Activated T-cell treated with anti-CD3 and anti-CD28 coated beads, Interleukin-2, amount 50 U/mL, for 24 hours (primary cell): ENCODE data around the gene ADGRG1.

Experiments used
- DNase-seq: peaks from one replicate; pipeline ENCODE4 v3.0.0-alpha.2; 2020
- H3K27ac Mint-ChIP-seq: 2 replicates; pipeline ENCODE4 v1.8.0; 2020; ENCODE audit warnings: mild to moderate bottlenecking, mixed read lengths
- H3K27me3 Mint-ChIP-seq: 2 replicates; pipeline ENCODE4 v1.8.0; 2020; ENCODE audit warnings: mixed read lengths
- H3K36me3 Mint-ChIP-seq: 2 replicates; pipeline ENCODE4 v1.8.0; 2020; ENCODE audit warnings: low read depth, mixed read lengths
- H3K4me1 Mint-ChIP-seq: 2 replicates; pipeline ENCODE4 v1.8.0; 2020; ENCODE audit warnings: low read depth, mixed read lengths
- H3K4me3 Mint-ChIP-seq: 2 replicates; pipeline ENCODE4 v1.8.0; 2020; ENCODE audit warnings: mild to moderate bottlenecking, moderate library complexity, mixed read lengths
- H3K9me3 Mint-ChIP-seq: 2 replicates; pipeline ENCODE4 v1.8.0; 2020; ENCODE audit warnings: mixed read lengths

ADGRG1 gene

DNA sequence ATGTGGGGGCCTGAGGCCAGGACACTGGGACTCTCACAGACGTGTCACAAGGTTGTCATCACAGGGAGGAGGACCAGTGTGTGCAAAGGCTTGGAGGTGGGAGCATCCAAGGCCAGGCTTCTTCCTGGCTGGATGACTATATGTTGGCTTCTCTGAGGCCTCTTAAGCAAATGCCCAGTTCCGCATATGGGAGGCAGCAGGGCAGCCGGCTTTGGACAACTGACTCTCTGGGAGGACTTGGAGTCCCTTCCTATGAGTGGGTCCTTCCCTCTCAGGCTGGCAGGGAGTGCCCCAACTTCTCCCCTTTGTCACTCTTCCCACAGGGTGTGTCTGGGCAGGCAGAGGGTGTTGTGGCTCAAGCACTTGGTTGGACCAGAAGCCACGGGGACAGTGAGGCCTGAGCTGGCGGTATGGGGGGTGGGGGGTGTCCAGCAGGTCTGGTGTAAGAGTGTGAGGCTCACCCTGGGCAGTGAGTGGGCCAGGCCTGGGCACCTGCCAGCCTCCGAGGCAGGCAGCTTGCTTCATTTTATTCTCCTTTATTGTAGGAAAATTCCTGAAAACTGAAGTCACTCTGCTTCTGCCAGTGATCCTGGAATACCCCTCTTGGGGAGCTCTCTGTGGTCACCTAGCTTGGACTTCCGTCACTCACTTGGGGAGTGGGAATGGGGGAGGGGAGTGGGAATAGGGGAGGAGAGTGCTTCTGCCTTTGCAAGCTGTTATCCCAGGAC lies 14.9 kb downstream of the ADGRG1 start:
- DNase-seq, result no peak
- Mint-ChIP-seq H3K4me3 (no peak overlapping the region), H3K4me1 (peaks cover 17% of the 10 kb centered on the region), H3K27me3 (peaks cover 10% of the 10 kb centered on the region), H3K36me3 (no peaks in the 10 kb centered on the region), H3K27ac (no peak overlapping the region), H3K9me3 (no peaks in the 10 kb centered on the region)

DNA sequence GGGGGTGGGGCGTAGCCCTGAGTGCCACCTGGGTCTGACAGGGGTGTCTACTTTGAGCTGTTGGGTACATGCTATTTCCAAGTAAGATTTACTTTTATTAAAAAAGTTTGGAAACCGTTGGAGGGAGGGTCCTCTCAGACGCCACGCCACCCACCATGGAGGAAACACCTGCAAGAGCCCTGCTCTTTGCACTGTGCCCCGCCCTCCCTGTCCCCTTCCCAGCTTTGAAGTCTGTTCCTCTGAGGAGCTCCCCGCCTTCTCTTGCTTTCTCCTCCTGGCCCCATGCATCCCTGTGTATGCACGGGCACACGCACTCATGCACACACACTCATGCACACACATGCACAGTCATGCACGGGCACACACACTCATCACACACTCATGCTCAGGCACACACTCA lies 15.5 kb downstream of the ADGRG1 start:
- Mint-ChIP-seq H3K36me3 (no peaks in the 10 kb centered on the region), H3K27ac (no peak overlapping the region), H3K4me1 (peaks cover 23% of the 10 kb centered on the region), H3K4me3 (no peak overlapping the region), H3K9me3 (no peaks in the 10 kb centered on the region), H3K27me3 (peaks cover 6% of the 10 kb centered on the region)
- DNase-seq, result no peak

DNA sequence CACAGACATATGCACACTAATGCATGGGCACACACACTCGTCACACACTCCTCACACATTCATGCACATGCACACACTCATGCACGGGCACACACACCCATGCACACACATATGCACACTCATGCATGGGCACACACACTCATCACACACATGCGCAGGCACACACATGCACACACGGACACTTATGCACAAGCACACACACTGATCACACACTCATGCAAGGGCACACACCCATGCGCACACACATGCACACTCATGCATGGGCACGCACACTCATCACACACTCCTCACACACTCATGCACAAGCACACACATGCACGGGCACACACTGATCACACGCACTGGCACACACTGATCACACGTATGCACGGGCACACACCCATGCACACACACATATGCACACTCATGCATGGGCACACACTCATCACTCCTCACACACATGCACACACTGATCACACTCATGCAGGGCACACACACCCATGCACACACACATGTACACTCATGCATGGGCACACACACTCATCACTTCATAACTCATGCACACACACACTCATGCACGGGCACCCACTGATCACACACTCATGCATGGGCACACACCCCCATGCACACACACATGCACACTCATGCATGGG lies 16.1 kb downstream of the ADGRG1 start:
- Mint-ChIP-seq H3K36me3 (no peaks in the 10 kb centered on the region), H3K27me3 (peaks cover 6% of the 10 kb centered on the region), H3K9me3 (no peaks in the 10 kb centered on the region), H3K4me1 (peaks cover 27% of the 10 kb centered on the region), H3K27ac (no peak overlapping the region), H3K4me3 (no peak overlapping the region)
- no peak for DNase-seq

DNA sequence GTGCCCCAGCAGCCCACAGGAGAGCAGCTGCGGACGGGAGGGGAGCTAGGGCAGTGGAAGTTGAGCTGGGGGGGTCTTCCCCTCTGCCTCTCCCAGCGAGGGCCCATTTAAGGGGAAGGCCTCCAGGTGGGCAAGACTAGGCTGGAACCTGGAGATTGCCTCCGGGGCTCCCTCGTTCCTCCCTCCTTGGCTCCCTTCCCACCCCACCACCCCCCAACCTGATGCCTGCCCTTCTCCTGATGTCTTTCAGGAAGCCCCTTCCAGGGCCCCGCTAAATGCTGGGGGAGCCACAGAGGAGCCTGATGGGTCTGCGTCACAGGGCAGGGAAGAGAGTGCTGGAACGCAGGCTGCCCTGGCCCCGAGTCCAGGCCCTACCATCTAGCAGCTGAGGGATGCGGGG lies 16.7 kb downstream of the ADGRG1 start:
- Mint-ChIP-seq H3K36me3 (no peaks in the 10 kb centered on the region), H3K27ac (no peak overlapping the region), H3K9me3 (no peaks in the 10 kb centered on the region), H3K4me3 (no peak overlapping the region), H3K4me1 (peaks cover 27% of the 10 kb centered on the region), H3K27me3 (peaks cover 2% of the 10 kb centered on the region)
- DNase-seq, result no peak

DNA sequence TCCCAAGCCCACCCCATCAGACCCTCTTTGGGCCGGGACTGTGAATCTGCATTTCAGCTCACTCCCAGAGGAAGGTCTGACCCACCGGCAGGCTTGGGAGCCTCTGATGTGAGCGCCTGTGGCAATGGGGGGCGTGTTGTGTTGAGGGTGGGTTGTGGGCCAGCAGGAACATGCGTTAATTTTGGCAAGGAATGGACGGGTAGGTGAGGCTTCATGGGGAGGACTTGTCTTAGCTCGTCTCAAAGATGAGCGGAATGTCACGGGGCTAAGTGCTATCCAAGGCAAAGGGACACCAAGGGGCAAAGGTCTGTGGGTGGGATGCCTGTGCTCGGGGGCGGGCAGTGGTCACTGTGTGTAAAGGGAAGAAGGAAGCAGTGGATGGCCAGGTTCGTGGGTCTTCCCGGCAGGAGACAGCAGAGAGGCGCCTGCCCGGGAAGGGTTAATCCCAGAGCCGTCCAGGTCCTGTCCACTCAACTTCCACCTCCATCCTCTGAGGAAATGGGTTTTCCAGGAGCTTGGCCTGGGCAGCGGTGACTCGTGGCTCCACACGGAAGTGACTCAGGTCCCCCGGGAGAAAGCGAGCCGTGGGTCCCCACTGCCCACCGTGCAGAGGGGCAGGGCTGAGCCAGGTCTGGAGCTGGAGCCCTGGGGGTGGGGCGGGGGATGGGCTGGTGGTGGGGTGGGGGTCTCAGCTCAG lies 17.4 kb downstream of the ADGRG1 start:
- H3K27me3 Mint-ChIP-seq, result no peaks in the 10 kb centered on the region
- H3K4me1 Mint-ChIP-seq, result peaks cover 27% of the 10 kb centered on the region
- no peaks in the 10 kb centered on the region for H3K9me3 Mint-ChIP-seq
- DNase-seq, result no peak
- no peaks in the 10 kb centered on the region for H3K36me3 Mint-ChIP-seq
- H3K4me3 Mint-ChIP-seq, result no peak overlapping the region
- H3K27ac Mint-ChIP-seq, result peak overlapping the region; percentile 60

DNA sequence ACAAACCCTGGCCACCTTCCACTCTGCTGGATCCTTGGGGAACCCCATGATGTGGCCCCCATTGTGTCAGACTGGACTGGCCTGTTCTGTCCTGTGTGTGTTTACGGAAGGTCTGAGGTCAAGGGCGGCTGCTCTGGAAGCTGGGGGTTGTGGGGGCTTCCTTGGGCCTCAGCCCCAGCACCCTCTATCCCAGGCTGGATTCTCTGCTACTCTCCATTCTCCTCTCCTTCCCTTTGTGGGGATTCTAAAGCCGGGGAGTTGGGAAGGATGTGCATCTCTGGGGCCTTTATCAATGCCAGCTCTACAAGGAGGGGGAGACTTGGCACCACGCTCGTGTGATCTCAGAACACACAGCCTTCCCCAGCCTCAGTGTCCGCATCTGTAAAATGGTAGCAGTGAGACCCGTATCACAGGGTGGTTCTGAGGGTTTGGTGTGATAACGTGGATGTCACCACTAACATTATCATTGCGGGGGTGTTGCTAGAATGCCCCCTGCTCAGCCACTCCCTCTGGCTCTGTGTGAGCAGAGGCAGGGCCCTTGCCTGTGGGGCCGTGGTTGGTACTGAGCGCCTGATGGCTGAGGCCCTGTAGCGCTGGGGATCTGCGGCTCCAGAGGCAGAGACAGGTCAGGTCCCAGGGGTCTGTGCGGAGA lies 18.1 kb downstream of the ADGRG1 start:
- H3K27ac Mint-ChIP-seq, result peak overlapping the region; percentile 37
- no peaks in the 10 kb centered on the region for H3K9me3 Mint-ChIP-seq
- no peak for DNase-seq
- no peak overlapping the region for H3K4me3 Mint-ChIP-seq
- H3K27me3 Mint-ChIP-seq, result no peaks in the 10 kb centered on the region
- peaks cover 28% of the 10 kb centered on the region for H3K4me1 Mint-ChIP-seq
- H3K36me3 Mint-ChIP-seq, result no peaks in the 10 kb centered on the region

DNA sequence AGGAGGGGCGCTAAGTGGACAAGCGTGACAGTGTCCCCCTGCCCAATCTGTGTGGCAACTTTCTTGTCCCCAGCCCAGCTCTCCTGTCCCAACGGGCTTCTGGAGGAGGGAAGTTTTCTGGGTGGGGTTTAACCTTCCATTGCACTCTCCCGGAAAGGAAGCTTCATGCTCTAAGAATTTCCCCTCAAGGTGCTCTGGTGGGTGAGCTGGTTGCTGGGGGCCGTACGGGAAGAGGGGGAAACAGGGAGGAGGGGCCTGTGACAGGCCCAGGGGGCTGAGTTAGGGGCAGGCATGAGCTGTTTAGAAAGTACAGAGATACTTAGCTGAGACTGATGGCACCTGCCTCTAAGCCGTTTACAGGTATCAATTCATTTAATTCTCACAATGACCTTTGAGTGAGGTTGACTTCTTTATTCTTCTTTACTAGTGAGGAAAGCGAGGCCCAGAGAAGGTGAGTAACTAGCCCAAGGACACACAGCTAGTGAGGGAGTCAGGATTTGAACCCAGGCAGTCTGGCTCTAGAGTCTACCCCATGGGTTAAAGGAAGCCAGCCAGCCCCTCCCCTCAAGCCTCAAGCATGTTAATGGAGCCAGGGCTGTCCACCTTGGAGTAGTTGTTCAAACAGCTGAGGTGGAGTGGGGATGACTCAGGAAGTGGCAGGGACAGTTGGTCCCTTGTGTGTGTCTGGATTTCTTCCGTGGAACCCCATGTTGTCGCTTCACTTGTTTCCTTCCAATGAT lies 18.9 kb downstream of the ADGRG1 start:
- no peaks in the 10 kb centered on the region for H3K27me3 Mint-ChIP-seq
- no peak for DNase-seq
- H3K36me3 Mint-ChIP-seq, result no peaks in the 10 kb centered on the region
- no peak overlapping the region for H3K4me3 Mint-ChIP-seq
- H3K27ac Mint-ChIP-seq, result peak overlapping the region; percentile 84
- peaks cover 34% of the 10 kb centered on the region for H3K4me1 Mint-ChIP-seq
- no peaks in the 10 kb centered on the region for H3K9me3 Mint-ChIP-seq

DNA sequence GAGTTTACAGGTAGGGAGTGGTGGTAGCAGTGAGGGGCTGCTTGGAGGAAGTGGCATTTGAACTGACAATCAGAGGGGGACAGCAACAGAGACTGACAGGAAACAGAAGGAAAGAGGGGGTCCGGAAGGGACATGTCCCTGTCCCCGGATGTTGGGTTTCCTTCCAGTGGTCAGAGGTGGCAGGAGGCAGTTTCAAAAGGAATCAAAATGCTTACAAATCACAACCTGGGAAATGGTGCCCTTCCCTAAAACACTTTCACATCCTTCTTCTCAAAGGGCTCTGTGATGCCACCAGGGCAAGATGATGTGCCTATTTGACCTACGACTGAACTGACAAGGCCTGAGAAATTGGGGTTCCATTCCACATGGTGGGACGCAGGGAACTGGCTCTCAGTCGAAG lies 19.7 kb downstream of the ADGRG1 start:
- no peaks in the 10 kb centered on the region for H3K27me3 Mint-ChIP-seq
- no peaks in the 10 kb centered on the region for H3K9me3 Mint-ChIP-seq
- no peak for DNase-seq
- peaks cover 34% of the 10 kb centered on the region for H3K4me1 Mint-ChIP-seq
- H3K27ac Mint-ChIP-seq, result peak overlapping the region; percentile 84
- no peak overlapping the region for H3K4me3 Mint-ChIP-seq
- H3K36me3 Mint-ChIP-seq, result no peaks in the 10 kb centered on the region

DNA sequence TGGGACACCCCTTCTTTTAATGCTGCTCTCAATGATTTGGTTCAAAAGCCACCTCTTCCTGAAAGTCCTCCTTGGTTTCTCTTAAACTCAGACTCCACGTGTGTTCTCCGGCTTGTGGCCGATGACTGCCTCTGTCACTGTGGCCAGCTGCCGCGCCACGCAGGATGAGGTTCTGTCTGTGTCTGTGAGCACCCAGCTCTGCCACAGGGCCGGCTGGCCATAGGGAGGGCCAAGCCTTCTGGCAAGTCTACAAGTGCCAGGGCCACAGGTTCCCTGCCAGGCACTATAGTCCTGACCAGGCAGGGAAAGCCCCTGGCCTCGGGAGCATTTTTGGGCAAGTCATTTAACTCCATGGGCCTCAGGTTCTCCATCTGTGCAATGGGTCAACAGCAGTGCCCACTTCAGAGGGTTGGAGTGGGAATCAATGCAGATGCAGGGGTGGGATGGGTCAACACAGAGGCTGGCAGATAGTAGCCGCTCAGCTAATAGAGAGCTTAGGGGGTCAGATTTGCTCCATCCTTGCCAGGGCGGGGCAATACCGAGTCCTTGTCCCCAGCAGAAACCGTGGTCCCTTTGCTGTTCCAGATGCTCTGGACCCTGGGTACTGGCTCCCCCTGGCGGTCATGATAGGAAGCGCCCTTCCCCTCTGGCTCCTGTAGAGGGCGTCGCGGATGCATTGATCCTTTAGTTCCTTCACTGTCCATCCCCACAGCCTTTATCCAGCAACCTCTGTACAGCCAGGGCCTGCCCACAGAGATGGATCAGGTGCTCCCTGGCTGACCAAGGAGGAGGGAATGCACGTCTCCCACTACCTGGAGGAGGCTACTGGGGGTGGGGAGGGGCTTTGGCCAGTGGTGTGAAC lies 20.4 kb downstream of the ADGRG1 start:
- no peaks in the 10 kb centered on the region for H3K27me3 Mint-ChIP-seq
- no peaks in the 10 kb centered on the region for H3K36me3 Mint-ChIP-seq
- no peaks in the 10 kb centered on the region for H3K9me3 Mint-ChIP-seq
- H3K27ac Mint-ChIP-seq, result peak overlapping the region; percentile 84
- H3K4me1 Mint-ChIP-seq, result peaks cover 34% of the 10 kb centered on the region
- peak; percentile 95 for DNase-seq
- H3K4me3 Mint-ChIP-seq, result no peak overlapping the region

DNA sequence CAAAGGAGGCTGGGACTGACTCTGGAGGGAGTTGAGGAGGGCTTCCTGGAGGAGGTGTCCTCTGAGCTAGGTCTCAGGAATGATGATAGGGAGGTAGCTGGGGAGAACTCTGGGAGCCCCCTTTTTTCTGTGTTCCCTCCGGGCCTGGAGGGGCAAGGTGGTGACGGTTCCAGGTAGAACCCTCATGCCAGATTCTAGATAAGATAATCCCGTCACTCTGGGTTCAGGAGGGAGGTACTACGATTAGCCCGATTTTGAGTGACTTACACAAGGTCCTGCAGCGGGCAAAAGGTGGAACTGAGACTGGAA lies 21.0 kb downstream of the ADGRG1 start:
- no peaks in the 10 kb centered on the region for H3K36me3 Mint-ChIP-seq
- H3K27ac Mint-ChIP-seq, result no peak overlapping the region

DNA sequence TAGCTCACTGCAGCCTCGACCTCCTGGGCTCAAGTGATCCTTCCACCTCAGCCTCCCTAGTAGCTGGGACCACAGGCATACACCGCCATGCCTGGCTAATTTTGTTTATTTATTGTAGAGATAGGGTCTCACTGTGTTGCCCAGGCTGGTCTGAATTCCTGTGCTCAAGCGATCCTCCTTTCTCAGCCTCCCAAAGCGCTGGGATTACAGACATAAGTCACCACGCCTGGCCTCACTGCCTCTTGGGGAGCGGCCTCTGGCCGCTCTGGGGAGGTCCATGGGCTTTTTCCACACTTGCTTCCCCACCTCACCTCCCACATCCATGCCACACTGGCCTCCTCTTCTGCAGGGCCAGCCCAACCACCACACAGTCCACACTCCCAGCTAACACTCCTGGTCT lies 21.4 kb downstream of the ADGRG1 start:
- Mint-ChIP-seq H3K27me3 (no peaks in the 10 kb centered on the region), H3K27ac (no peak overlapping the region), H3K4me3 (no peak overlapping the region), H3K4me1 (peaks cover 34% of the 10 kb centered on the region), H3K9me3 (no peaks in the 10 kb centered on the region), H3K36me3 (no peaks in the 10 kb centered on the region)
- no peak for DNase-seq

More for the DNA sequence above, 21.0 kb downstream of the ADGRG1 start:
- peaks cover 34% of the 10 kb centered on the region for H3K4me1 Mint-ChIP-seq
- no peaks in the 10 kb centered on the region for H3K27me3 Mint-ChIP-seq
- no peaks in the 10 kb centered on the region for H3K9me3 Mint-ChIP-seq
- DNase-seq, result no peak
- H3K4me3 Mint-ChIP-seq, result no peak overlapping the region

DNA sequence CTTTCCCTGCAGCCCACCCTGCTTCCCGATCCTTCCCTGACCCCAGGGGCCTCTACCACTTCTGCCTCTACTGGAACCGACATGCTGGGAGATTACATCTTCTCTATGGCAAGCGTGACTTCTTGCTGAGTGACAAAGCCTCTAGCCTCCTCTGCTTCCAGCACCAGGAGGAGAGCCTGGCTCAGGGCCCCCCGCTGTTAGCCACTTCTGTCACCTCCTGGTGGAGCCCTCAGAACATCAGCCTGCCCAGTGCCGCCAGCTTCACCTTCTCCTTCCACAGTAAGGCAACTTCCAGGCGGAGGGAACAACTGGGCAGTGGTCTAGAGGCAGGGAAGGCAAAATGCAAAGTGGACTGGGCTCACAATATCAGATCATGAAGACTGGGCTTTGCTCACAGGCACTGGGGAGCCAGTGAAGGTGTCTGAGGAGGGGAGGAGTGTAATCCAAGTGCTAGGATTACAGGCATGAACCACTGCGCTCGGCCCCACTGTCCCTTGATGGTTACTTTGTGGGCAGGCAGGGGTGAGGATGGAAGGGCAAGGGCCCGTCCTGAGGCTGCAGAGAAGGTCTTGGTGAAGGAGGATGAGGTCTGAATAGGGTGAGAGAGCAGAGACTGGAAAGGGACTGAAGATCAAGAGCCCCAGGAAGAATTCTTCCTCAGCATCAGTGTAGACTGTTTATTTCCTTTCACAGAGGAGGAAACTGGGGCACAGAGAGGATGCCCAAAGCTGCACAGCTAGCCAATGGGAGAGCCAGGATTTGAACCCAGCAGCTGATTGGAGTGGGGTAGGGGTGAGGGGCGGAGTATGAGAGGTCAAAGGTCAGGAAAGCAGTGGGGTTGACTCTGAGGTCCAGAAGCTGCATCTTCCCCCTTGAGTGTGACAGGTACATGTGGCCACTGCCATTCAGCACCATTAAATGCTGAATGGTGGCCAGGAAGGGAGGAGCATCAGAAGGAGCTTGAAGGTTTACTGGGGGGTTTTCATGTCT lies 23.2 kb downstream of the ADGRG1 start:
- H3K27me3 Mint-ChIP-seq, result no peaks in the 10 kb centered on the region
- DNase-seq, result no peak
- no peak overlapping the region for H3K4me3 Mint-ChIP-seq
- no peaks in the 10 kb centered on the region for H3K36me3 Mint-ChIP-seq
- H3K27ac Mint-ChIP-seq, result peak overlapping the region; percentile 31
- H3K4me1 Mint-ChIP-seq, result peaks cover 33% of the 10 kb centered on the region
- H3K9me3 Mint-ChIP-seq, result no peaks in the 10 kb centered on the region
